ENCODE results near the gene SIM2.

- no peak for TF ChIP-seq POLR2A (IDR thresholded peaks at IDR 0.05)
- TF ChIP-seq, protein P1, sequence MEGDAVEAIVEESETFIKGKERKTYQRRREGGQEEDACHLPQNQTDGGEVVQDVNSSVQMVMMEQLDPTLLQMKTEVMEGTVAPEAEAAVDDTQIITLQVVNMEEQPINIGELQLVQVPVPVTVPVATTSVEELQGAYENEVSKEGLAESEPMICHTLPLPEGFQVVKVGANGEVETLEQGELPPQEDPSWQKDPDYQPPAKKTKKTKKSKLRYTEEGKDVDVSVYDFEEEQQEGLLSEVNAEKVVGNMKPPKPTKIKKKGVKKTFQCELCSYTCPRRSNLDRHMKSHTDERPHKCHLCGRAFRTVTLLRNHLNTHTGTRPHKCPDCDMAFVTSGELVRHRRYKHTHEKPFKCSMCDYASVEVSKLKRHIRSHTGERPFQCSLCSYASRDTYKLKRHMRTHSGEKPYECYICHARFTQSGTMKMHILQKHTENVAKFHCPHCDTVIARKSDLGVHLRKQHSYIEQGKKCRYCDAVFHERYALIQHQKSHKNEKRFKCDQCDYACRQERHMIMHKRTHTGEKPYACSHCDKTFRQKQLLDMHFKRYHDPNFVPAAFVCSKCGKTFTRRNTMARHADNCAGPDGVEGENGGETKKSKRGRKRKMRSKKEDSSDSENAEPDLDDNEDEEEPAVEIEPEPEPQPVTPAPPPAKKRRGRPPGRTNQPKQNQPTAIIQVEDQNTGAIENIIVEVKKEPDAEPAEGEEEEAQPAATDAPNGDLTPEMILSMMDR (IDR thresholded peaks at IDR 0.05 in 4 of 5, conservative IDR thresholded peaks at IDR 0.05 in 1 of 5), result no peak
Observed at GRCh38 chr21:36706951-36707762, 8.2 kb downstream of the SIM2 start.
